Rectal smooth muscle tissue (tissue), 1 donor: ENCODE measurements around the gene SLC25A25.

Experiments used
- H3K27ac ChIP-seq: one replicate; pipeline ENCODE4 v1.7.0; 2013; ENCODE audit warnings: low read depth, low read length, inconsistent platforms
- H3K27me3 ChIP-seq: one replicate; pipeline ENCODE4 v1.7.0; 2013; ENCODE audit warnings: low read length; ENCODE audit not compliant: control insufficient read depth, insufficient read depth
- H3K36me3 ChIP-seq: one replicate; pipeline ENCODE4 v1.7.0; 2013; ENCODE audit warnings: low read length; ENCODE audit not compliant: control insufficient read depth, insufficient read depth
- H3K4me1 ChIP-seq: one replicate; pipeline ENCODE4 v1.7.0; 2013; ENCODE audit warnings: low read length; ENCODE audit not compliant: control insufficient read depth, insufficient read depth
- H3K4me3 ChIP-seq: one replicate; pipeline ENCODE4 v1.7.0; 2013; ENCODE audit warnings: low read length
- H3K9ac ChIP-seq: one replicate; pipeline ENCODE4 v1.7.0; 2013; ENCODE audit warnings: low read length

SLC25A25 gene

DNA sequence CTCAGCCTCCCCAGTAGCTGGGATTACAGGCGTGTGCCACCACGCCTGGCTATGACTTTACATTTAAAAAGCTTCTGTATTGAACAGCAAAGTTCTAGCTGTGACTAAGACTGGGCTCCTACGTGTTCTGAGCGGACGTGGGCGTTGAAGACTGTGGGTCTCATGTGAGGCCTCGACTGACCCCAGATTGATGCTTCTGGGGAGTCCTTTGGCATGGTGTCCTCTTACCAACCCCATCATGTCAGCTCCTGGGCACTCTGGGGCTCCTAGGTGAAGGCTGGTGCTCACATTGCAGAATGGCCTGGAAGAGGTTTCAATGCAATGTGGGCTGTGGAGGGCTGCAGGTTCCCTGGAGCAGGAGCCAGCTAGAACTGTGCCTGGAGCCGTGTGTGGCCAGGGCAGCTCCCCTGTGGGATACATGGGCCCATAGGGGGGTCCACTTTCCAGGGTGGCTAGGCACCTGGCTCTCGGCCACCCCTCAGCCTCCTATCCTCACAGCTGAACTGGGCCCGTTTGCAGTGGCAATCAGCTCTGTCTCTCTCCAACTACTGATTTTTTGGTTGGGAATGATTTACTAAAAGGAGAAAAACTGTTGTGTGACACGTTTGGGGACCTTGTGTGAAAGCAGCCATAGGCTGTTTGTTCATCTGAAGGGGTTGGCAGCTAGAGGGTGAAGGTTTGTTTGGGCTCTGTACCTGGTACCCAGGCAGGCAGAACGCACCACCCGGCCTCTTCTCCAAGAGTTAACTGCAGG, 29.7 kb downstream of the SLC25A25 start:
- Histone ChIP-seq H3K4me3 (peak overlapping the region; percentile 51), H3K4me1 (peaks cover 40% of the 10 kb centered on the region), H3K27ac (peak overlapping the region; percentile 81), H3K36me3 (peaks cover 11% of the 10 kb centered on the region), H3K9ac (no peak overlapping the region), H3K27me3 (no peaks in the 10 kb centered on the region)

DNA sequence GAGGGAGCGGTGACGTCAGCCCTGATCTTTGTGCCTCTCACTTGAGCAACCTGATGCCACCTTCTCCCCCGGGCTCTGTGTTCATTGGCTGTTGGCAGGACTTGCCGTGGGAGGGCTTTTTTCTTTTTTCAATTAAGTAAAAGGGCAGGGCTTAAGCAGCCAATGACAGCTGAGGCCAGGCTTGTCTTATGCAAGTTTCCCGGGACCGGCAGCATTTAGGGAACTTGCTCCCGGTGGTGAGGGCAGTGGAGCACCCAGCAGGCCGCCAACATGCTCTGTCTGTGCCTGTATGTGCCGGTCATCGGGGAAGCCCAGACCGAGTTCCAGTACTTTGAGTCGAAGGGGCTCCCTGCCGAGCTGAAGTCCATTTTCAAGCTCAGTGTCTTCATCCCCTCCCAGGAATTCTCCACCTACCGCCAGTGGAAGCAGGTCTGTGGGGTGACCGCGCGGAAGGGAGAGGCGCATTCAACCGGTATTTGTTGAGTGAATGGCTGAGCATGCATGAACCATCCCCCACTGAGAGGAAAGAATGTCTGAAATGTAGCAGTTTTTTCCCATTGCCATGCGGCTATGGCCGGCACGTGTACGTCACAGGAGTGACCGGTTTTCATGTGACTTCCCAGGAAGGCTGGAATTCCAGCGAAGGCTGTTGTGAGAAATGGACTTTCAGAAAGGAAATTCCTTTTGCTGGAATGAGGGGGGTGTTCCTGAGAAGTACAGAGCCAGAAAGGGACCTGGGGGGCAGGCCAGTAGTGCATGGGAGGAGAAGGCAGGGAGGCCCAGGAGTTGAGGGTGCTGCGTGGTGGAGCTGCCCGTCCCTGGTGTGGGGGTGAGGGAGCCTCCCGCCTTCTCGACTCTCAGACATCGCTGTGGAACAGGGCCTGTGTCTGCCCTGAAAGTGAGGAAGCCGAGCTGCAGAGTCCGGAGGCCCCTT, 30.5 kb downstream of the SLC25A25 start:
- Histone ChIP-seq H3K27me3 (no peaks in the 10 kb centered on the region), H3K4me1 (peaks cover 33% of the 10 kb centered on the region), H3K9ac (peak overlapping the region; percentile 83), H3K36me3 (peaks cover 17% of the 10 kb centered on the region), H3K4me3 (peak overlapping the region; percentile 51), H3K27ac (peak overlapping the region; percentile 81)

GRCh38 chr9:128099231-128099931, 31.3 kb downstream of the SLC25A25 start:
- Histone ChIP-seq H3K36me3 (peaks cover 23% of the 10 kb centered on the region), H3K9ac (peak overlapping the region; percentile 83), H3K4me3 (peak overlapping the region; percentile 51), H3K4me1 (peaks cover 31% of the 10 kb centered on the region), H3K27me3 (no peaks in the 10 kb centered on the region), H3K27ac (peak overlapping the region; percentile 81)

- H3K36me3 ChIP-seq, result peaks cover 23% of the 10 kb centered on the region
- H3K4me1 ChIP-seq, result peaks cover 26% of the 10 kb centered on the region
- H3K27me3 ChIP-seq, result no peaks in the 10 kb centered on the region
- peak overlapping the region; percentile 51 for H3K4me3 ChIP-seq
- H3K27ac ChIP-seq, result peak overlapping the region; percentile 81
- no peak overlapping the region for H3K9ac ChIP-seq
Measured at GRCh38 chr9:128099932-128100491, 32.0 kb downstream of the SLC25A25 start.

GRCh38 chr9:128100581-128100980, 32.5 kb downstream of the SLC25A25 start:
- H3K27me3 ChIP-seq, result no peaks in the 10 kb centered on the region
- peaks cover 23% of the 10 kb centered on the region for H3K36me3 ChIP-seq
- H3K4me3 ChIP-seq, result peak overlapping the region; percentile 3
- H3K9ac ChIP-seq, result no peak overlapping the region
- peak overlapping the region; percentile 81 for H3K27ac ChIP-seq
- H3K4me1 ChIP-seq, result peaks cover 25% of the 10 kb centered on the region

DNA sequence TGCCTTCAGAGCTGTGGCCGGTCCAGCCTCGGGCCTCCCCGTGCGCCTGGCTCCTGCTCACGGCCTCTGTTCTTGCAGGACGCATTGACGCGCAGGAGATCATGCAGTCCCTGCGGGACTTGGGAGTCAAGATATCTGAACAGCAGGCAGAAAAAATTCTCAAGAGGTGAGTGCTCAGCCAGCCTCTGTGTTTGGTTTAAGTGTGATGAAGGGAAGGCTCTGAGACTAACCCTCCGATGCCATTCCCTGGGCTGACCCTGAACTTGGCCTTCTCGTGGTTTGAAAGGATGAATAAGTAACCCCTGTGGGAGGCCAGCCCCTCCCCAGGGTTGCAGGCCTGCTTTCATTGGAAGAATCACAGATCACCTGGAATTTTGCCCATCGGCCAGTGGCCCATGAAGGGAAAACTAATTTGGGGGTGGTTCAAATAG, 33.2 kb downstream of the SLC25A25 start:
- Histone ChIP-seq H3K36me3 (peaks cover 28% of the 10 kb centered on the region), H3K27ac (no peak overlapping the region), H3K9ac (no peak overlapping the region), H3K4me3 (no peak overlapping the region), H3K27me3 (no peaks in the 10 kb centered on the region), H3K4me1 (peaks cover 25% of the 10 kb centered on the region)

DNA sequence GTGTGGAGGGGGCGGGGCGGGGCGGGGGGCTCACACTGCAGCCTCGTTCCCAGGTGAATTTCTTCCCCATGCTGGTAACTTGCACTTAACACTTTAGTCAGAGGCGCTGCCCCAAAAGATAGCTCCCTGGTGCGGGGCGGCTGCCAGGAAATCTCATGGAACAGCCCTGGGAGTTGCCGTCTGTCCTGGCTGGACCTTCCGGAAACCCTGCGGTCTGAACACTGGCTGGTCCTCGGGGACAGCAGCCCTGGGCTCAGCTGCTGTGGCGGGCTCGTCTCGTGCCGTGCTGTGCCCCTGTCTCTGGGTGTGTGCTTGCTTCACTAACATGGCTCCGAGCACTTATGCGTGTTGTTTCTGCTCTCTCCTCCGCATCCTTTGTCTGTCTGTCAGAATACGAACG, 33.7 kb downstream of the SLC25A25 start:
- H3K27me3 ChIP-seq, result no peaks in the 10 kb centered on the region
- no peak overlapping the region for H3K27ac ChIP-seq
- peaks cover 25% of the 10 kb centered on the region for H3K4me1 ChIP-seq
- H3K4me3 ChIP-seq, result no peak overlapping the region
- H3K36me3 ChIP-seq, result peaks cover 32% of the 10 kb centered on the region
- H3K9ac ChIP-seq, result no peak overlapping the region

- no peak overlapping the region for H3K9ac ChIP-seq
- no peak overlapping the region for H3K4me3 ChIP-seq
- H3K4me1 ChIP-seq, result peaks cover 25% of the 10 kb centered on the region
- H3K27ac ChIP-seq, result no peak overlapping the region
- no peaks in the 10 kb centered on the region for H3K27me3 ChIP-seq
- H3K36me3 ChIP-seq, result peaks cover 37% of the 10 kb centered on the region
Measured at GRCh38 chr9:128102196-128102595, 34.2 kb downstream of the SLC25A25 start.

GRCh38 chr9:128102861-128103588, 35.0 kb downstream of the SLC25A25 start:
- Histone ChIP-seq H3K27me3 (no peaks in the 10 kb centered on the region), H3K27ac (no peak overlapping the region), H3K4me3 (no peak overlapping the region), H3K36me3 (peaks cover 45% of the 10 kb centered on the region), H3K4me1 (peaks cover 20% of the 10 kb centered on the region), H3K9ac (no peak overlapping the region)

DNA sequence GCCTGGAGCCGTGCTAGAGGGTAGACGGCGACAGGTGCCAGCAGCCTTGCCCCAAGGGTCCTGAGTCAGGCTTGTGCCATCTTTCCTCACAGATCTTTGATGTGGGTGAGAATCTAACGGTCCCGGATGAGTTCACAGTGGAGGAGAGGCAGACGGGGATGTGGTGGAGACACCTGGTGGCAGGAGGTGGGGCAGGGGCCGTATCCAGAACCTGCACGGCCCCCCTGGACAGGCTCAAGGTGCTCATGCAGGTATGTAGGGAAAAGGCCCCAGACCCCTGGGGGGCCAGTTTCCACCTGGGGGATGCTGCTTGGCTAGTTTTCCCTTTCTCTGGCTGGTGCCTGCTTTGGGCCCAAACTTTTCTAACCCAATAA, 35.5 kb downstream of the SLC25A25 start:
- no peak overlapping the region for H3K9ac ChIP-seq
- H3K27ac ChIP-seq, result no peak overlapping the region
- peaks cover 47% of the 10 kb centered on the region for H3K36me3 ChIP-seq
- no peak overlapping the region for H3K4me3 ChIP-seq
- H3K27me3 ChIP-seq, result no peaks in the 10 kb centered on the region
- peaks cover 19% of the 10 kb centered on the region for H3K4me1 ChIP-seq

- Histone ChIP-seq H3K27me3 (no peaks in the 10 kb centered on the region), H3K27ac (no peak overlapping the region), H3K4me3 (no peak overlapping the region), H3K9ac (no peak overlapping the region), H3K4me1 (peaks cover 15% of the 10 kb centered on the region), H3K36me3 (peaks cover 47% of the 10 kb centered on the region)
Measured at GRCh38 chr9:128104171-128104618, 36.2 kb downstream of the SLC25A25 start.
